ENCODE data around the gene HSPA12B.

Gene HSPA12B

GRCh38 chr20:3767427-3768341, 35.2 kb downstream of the HSPA12B start, which contains the start of gene ADISSP:
ADISSP (minus strand) TSS chr20:3767753; CDS start chr20:3760100, 7,653 bp downstream.
- peak; percentile 69 to 85 for DNase-seq

GRCh38 chr20:3768342-3769130, 36.1 kb downstream of the HSPA12B start:
- DNase-seq: no peak

- no peak for DNase-seq
Observed at GRCh38 chr20:3771552-3772058, 39.1 kb downstream of the HSPA12B start.

GRCh38 chr20:3775457-3776108, 43.1 kb downstream of the HSPA12B start:
- no peak for DNase-seq

GRCh38 chr20:3777381-3777715, 44.9 kb downstream of the HSPA12B start:
- DNase-seq: no peak

- no peak for DNase-seq
Observed at GRCh38 chr20:3777716-3778629, 45.5 kb downstream of the HSPA12B start.

- no peak for DNase-seq
Observed at GRCh38 chr20:3778976-3779375, 46.5 kb downstream of the HSPA12B start.

GRCh38 chr20:3781153-3781910, 48.8 kb downstream of the HSPA12B start, which contains the start of gene SPEF1:
SPEF1 (minus strand) TSS chr20:3781448; CDS start chr20:3781287, 161 bp downstream.
- DNase-seq: peak; percentile 81

- no peak for DNase-seq
Observed at GRCh38 chr20:3782597-3782996, 50.1 kb downstream of the HSPA12B start.

GRCh38 chr20:3783068-3783489, 50.6 kb downstream of the HSPA12B start:
- DNase-seq: no peak

- DNase-seq: no peak
Observed at GRCh38 chr20:3783511-3784195, 51.2 kb downstream of the HSPA12B start.

- no peak for DNase-seq
Observed at GRCh38 chr20:3784216-3784853, 51.9 kb downstream of the HSPA12B start.

- no peak for DNase-seq
Observed at GRCh38 chr20:3784863-3785239, 52.4 kb downstream of the HSPA12B start.

GRCh38 chr20:3785240-3786125, 53.0 kb downstream of the HSPA12B start:
- no peak for DNase-seq

GRCh38 chr20:3786126-3786484, 53.6 kb downstream of the HSPA12B start:
- no peak for DNase-seq

- DNase-seq: peak in 1 of 2 experiments; percentile 25
Observed at GRCh38 chr20:3786665-3787323, 54.3 kb downstream of the HSPA12B start, which contains the start of gene CENPB. CENPB (minus strand) TSS chr20:3786740; CDS start chr20:3786483, 257 bp downstream.

GRCh38 chr20:3787324-3788014, 55.0 kb downstream of the HSPA12B start:
- DNase-seq: no peak

Measured in cerebellar nuclear complex (tissue), 1 donor.